Measurements from ENCODE around the gene SEZ6L. TPM values are rescaled to one million over a fixed set of nuclear protein-coding genes. Genes with fewer than 3 reads are reported as not detected.

Gene SEZ6L
- total and polyA plus RNA-seq, 7 donors, result 0.49 to 2.1 (median 0.83) TPM; not detected in 2

DNA sequence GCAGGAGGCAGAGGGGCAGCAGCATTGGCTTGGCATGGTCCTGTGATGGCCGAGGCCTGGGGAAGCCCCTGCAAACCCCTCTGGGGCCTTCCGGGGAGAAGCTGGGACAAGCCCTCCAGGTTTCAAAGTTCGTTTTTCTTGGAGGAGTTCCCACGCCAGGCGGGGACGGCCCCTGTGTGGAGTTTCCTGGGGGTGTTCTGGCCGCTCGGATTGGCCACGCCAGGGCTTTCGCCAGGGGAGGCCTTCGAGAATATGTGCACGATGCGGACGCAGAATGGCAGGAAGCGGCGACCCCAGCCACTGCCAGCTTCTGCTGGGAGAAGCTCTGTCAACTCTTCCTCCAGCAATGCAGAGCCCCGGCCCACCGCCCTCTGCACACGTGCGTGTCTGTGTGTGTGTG, 157.5 kb downstream of the SEZ6L start:
- no peak for DNase-seq
- WGBS, 2 donors, result 24 to 60% methylated on average over 20 of the region's 20 CpGs
- intact Hi-C loops (cut with DNase I), result no loop called here

GRCh38 chr22:26327306-26327705, 158.0 kb downstream of the SEZ6L start:
- H3K36me3 ChIP-seq, result no peaks in the 10 kb centered on the region
- peaks cover 0 to 4% (median 1%) of the 10 kb centered on the region in 4 donors for H3K4me1 ChIP-seq
- no peak overlapping the region for H3K4me3 ChIP-seq
- no peak for DNase-seq
- intact Hi-C loops (cut with DNase I), result no loop called here
- no peaks in the 10 kb centered on the region for H3K9me3 ChIP-seq
- H3K27ac ChIP-seq, result no peak overlapping the region
- TF ChIP-seq EP300 (IDR thresholded peaks at IDR 0.05), result no peak
- TF ChIP-seq, protein P1, sequence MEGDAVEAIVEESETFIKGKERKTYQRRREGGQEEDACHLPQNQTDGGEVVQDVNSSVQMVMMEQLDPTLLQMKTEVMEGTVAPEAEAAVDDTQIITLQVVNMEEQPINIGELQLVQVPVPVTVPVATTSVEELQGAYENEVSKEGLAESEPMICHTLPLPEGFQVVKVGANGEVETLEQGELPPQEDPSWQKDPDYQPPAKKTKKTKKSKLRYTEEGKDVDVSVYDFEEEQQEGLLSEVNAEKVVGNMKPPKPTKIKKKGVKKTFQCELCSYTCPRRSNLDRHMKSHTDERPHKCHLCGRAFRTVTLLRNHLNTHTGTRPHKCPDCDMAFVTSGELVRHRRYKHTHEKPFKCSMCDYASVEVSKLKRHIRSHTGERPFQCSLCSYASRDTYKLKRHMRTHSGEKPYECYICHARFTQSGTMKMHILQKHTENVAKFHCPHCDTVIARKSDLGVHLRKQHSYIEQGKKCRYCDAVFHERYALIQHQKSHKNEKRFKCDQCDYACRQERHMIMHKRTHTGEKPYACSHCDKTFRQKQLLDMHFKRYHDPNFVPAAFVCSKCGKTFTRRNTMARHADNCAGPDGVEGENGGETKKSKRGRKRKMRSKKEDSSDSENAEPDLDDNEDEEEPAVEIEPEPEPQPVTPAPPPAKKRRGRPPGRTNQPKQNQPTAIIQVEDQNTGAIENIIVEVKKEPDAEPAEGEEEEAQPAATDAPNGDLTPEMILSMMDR (IDR thresholded peaks at IDR 0.05), result no peak
- TF ChIP-seq POLR2AphosphoS5 (IDR thresholded peaks at IDR 0.05), result no peak
- no peak for TF ChIP-seq POLR2A (IDR thresholded peaks at IDR 0.05)
- peaks cover 0 to 31% (median 6%) of the 10 kb centered on the region in 3 donors for H3K27me3 ChIP-seq
- 86 to 88% methylated on average over 6 of the region's 6 CpGs for WGBS, 2 donors

More for the DNA sequence above, 157.5 kb downstream of the SEZ6L start:
- H3K9me3 ChIP-seq, result no peaks in the 10 kb centered on the region
- TF ChIP-seq EP300 (IDR thresholded peaks at IDR 0.05), result no peak
- TF ChIP-seq, protein P1 (IDR thresholded peaks at IDR 0.05), result no peak
- TF ChIP-seq POLR2A (IDR thresholded peaks at IDR 0.05), result no peak
- no peak for TF ChIP-seq POLR2AphosphoS5 (IDR thresholded peaks at IDR 0.05)
- H3K4me1 ChIP-seq, result peaks cover 0 to 9% (median 3%) of the 10 kb centered on the region in 4 donors
- H3K27me3 ChIP-seq, result peaks cover 0 to 28% (median 6%) of the 10 kb centered on the region in 3 donors
- no peaks in the 10 kb centered on the region for H3K36me3 ChIP-seq
- H3K27ac ChIP-seq, result no peak overlapping the region
- no peak overlapping the region for H3K4me3 ChIP-seq

- H3K27me3 ChIP-seq, result peaks cover 0 to 40% (median 10%) of the 10 kb centered on the region in 3 donors
- H3K36me3 ChIP-seq, result no peaks in the 10 kb centered on the region
- intact Hi-C loops (cut with DNase I), result no loop called here
- TF ChIP-seq EP300 (IDR thresholded peaks at IDR 0.05), result no peak
- TF ChIP-seq POLR2A (IDR thresholded peaks at IDR 0.05), result no peak
- TF ChIP-seq POLR2AphosphoS5 (IDR thresholded peaks at IDR 0.05), result no peak
- TF ChIP-seq, protein P1 (IDR thresholded peaks at IDR 0.05), result no peak
- H3K4me1 ChIP-seq, result no peaks in the 10 kb centered on the region
- no peak overlapping the region for H3K27ac ChIP-seq
- WGBS, 2 donors, result 44 to 83% methylated on average over 8 of the region's 8 CpGs
- H3K4me3 ChIP-seq, result no peak overlapping the region
- H3K9me3 ChIP-seq, result no peaks in the 10 kb centered on the region
- no peak for DNase-seq
Observed at GRCh38 chr22:26328221-26328620, 159.0 kb downstream of the SEZ6L start.

DNA sequence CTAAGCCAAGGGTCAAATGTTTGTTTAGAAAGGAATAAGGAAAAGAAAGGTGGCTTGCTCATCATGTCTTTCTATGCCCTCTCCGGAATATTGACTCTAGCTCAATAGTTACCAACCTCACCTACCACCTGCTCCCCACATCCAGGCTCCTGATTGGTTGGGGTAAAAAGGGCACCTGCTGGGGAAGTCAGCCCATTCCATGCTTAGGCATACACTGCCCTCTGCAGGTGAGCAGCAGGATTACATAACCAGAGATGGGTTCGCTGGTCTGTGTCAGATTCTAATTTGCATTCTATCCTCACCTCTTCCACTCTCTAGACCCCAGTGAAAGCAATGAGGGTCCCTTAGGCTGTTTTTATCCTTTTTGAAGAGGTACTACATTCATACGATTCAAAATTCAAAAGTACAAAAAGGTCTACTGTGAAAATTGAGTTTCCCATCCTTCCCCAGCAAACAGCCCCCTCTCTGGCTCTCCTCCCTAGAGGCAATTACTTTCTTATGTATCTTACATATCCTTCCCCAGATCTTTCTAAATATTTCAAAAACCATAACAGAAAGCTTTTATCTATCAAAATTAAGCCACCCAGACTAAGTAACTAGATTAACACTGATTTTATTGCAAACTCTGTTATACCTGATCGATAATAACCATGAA, 161.8 kb downstream of the SEZ6L start:
- Histone ChIP-seq H3K27me3 (peaks cover 0 to 39% (median 16%) of the 10 kb centered on the region in 3 donors), H3K4me1 (no peaks in the 10 kb centered on the region), H3K27ac (no peak overlapping the region), H3K36me3 (no peaks in the 10 kb centered on the region), H3K9me3 (no peaks in the 10 kb centered on the region), H3K4me3 (no peak overlapping the region)
- WGBS, 2 donors, result 24 to 26% methylated on average over 4 of the region's 4 CpGs
- TF ChIP-seq, protein P1 (IDR thresholded peaks at IDR 0.05), result peak; percentile 54 to 76 (median 73)
- no peak for TF ChIP-seq POLR2A (IDR thresholded peaks at IDR 0.05)
- DNase-seq, result peak; percentile 55
- intact Hi-C loops (cut with DNase I), result no loop called here
